ENCODE data around the gene SERBP1.

- TF ChIP-seq POLR2AphosphoS5 (IDR thresholded peaks at IDR 0.05) (no peak), CTCF (IDR thresholded peaks at IDR 0.05) (no peak), POLR2A (IDR thresholded peaks at IDR 0.05) (no peak), EP300 (IDR thresholded peaks at IDR 0.05) (no peak)
Observed at GRCh38 chr1:67437961-67438360, 7.8 kb upstream of the SERBP1 start.
